ENCODE measurements around the gene AGFG2. TPM values are rescaled to one million over a fixed set of nuclear protein-coding genes. Genes with fewer than 3 reads are reported as not detected.
A peak's percentile ranks its signal among the peaks of the same experiment; 100 is the strongest.

The AGFG2 gene
- total and polyA plus RNA-seq, 2 of the 13 experiments (the other 11 are each of a cell fraction or from before 2014, with no cell fraction given) = 125 to 132 TPM

- CTCF ChIA-PET (ENCODE audit: low intra/inter-chr PET ratio, low total read pairs) = no interaction called here
- no peaks in the 10 kb centered on the region for H3K9me3 ChIP-seq (ENCODE audit: low read length)
- H3K79me2 ChIP-seq (ENCODE audit: insufficient read depth, low read length) = peaks cover 6% of the 10 kb centered on the region
- WGBS (ENCODE audit: low lambda C conversion rate) = 89% methylated on average over 10 of the region's 11 CpGs
- POLR2A ChIA-PET = no interaction called here
- peaks cover 20% of the 10 kb centered on the region for H3K4me1 ChIP-seq (ENCODE audit: insufficient read depth, low read length)
- in situ Hi-C loops (cut with HindIII; ENCODE audit: extremely low pct_ligation_motif_present, low pct_unique_long_range_greater_than_20kb) = no loop called here
- no peak overlapping the region for H3K4me2 ChIP-seq (ENCODE audit: low read depth, low read length)
- DNase-seq (ENCODE audit: low spot score) = no peak
- no peak overlapping the region for H3K9ac ChIP-seq (ENCODE audit: insufficient read depth, low read depth, low read length)
- no peak for ATAC-seq
- peaks cover 10 to 24% of the 10 kb centered on the region in 2 experiments; a peak in 4 of 5 replicates for H3K36me3 ChIP-seq (replicated peaks in 1 of 2; ENCODE audit: control insufficient read depth in 1 of 2, insufficient read depth in 2 of 2, low read length in 2 of 2)
- H4K20me1 ChIP-seq (ENCODE audit: insufficient read depth, low read length) = peaks cover 8% of the 10 kb centered on the region; the same call in 1 of the 2 replicates
- intact Hi-C loops (cut with micrococcal nuclease; ENCODE audit: unreplicated experiment) = no loop called here
- TF ChIP-seq ZNF777 (CRISPR knock-in tag; IDR thresholded peaks at IDR 0.05) (no peak), SRSF9 (IDR thresholded peaks at IDR 0.05; ENCODE audit: borderline replicate concordance, insufficient read depth, low read depth, low read length, poor library complexity, severe bottlenecking) (no peak), TBX2 (CRISPR knock-in tag; IDR thresholded peaks at IDR 0.05; ENCODE audit: borderline replicate concordance) (no peak), BHLHE40 (IDR thresholded peaks at IDR 0.05; ENCODE audit: low read length) (no peak)
- FAIRE-seq = no peak
- BruUV-seq (replicated peaks) = no TSS peak
- H3K27me3 ChIP-seq (ENCODE audit: control insufficient read depth in 1 of 2, insufficient read depth in 2 of 2, low read length in 2 of 2) = no peaks in the 10 kb centered on the region; a peak in 1 of 5 replicates
- H2AFZ ChIP-seq (ENCODE audit: low read length) = no peak overlapping the region
- no peak overlapping the region for H3K27ac ChIP-seq (ENCODE audit: extremely low read length, insufficient read depth, low read length)
- H3K4me3 ChIP-seq (replicated peaks in 1 of 3; ENCODE audit: insufficient read depth in 1 of 3, low read depth in 2 of 3, low read length in 3 of 3) = no peak overlapping the region
Observed at GRCh38 chr7:100582650-100583049, 43.6 kb downstream of the AGFG2 start.

GRCh38 chr7:100583132-100584053 lies 44.4 kb downstream of the AGFG2 start:
- TF ChIP-seq AGO1 (IDR thresholded peaks at IDR 0.05; ENCODE audit: low read depth, low read length, poor library complexity, severe bottlenecking) (peak; percentile 89), TBP (CRISPR knock-in tag; IDR thresholded peaks at IDR 0.05) (no peak), ZNF496 (CRISPR knock-in tag; IDR thresholded peaks at IDR 0.05; ENCODE audit: insufficient replicate concordance) (no peak)
- H3K79me2 ChIP-seq (ENCODE audit: insufficient read depth, low read length) = peaks cover 6% of the 10 kb centered on the region
- peaks cover 8% of the 10 kb centered on the region; the same call in 1 of the 2 replicates for H4K20me1 ChIP-seq (ENCODE audit: insufficient read depth, low read length)
- H3K9me3 ChIP-seq (ENCODE audit: low read length) = no peaks in the 10 kb centered on the region
- POLR2A ChIA-PET = interaction anchor here (3.5 to 4.1 kb wide), 2 partner anchors 12 to 15 kb away, joined by 33 to 73 read pairs; no protein-coding TSS in a partner anchor
- H3K4me1 ChIP-seq (ENCODE audit: insufficient read depth, low read length) = peaks cover 27% of the 10 kb centered on the region
- H3K4me2 ChIP-seq (ENCODE audit: low read depth, low read length) = no peak overlapping the region; the same call in 1 of the 2 replicates
- CTCF ChIA-PET (ENCODE audit: low intra/inter-chr PET ratio, low total read pairs) = no interaction called here
- H2AFZ ChIP-seq (ENCODE audit: low read length) = no peak overlapping the region
- intact Hi-C loops (cut with micrococcal nuclease; ENCODE audit: unreplicated experiment) = no loop called here
- WGBS (ENCODE audit: low lambda C conversion rate) = 92% methylated on average over 21 of the region's 23 CpGs
- no peak overlapping the region for H3K27ac ChIP-seq (ENCODE audit: extremely low read length, insufficient read depth, low read length)
- ATAC-seq (no peak), FAIRE-seq (no peak), DNase-seq (ENCODE audit: low spot score) (no peak)
- H3K9ac ChIP-seq (ENCODE audit: insufficient read depth, low read depth, low read length) = no peak overlapping the region
- in situ Hi-C loops (cut with HindIII; ENCODE audit: extremely low pct_ligation_motif_present, low pct_unique_long_range_greater_than_20kb) = no loop called here
- BruUV-seq (replicated peaks) = TSS peak; percentile 31
- H3K4me3 ChIP-seq (replicated peaks in 1 of 3; ENCODE audit: insufficient read depth in 1 of 3, low read depth in 2 of 3, low read length in 3 of 3) = no peak overlapping the region
- H3K27me3 ChIP-seq (ENCODE audit: control insufficient read depth in 1 of 2, insufficient read depth in 2 of 2, low read length in 2 of 2) = no peaks in the 10 kb centered on the region; a peak in 1 of 5 replicates
- peaks cover 10 to 18% of the 10 kb centered on the region in 2 experiments; a peak in 4 of 5 replicates for H3K36me3 ChIP-seq (replicated peaks in 1 of 2; ENCODE audit: control insufficient read depth in 1 of 2, insufficient read depth in 2 of 2, low read length in 2 of 2)
